Breast epithelium (tissue), 3 donors: ENCODE results near the gene GALNTL6.

Experiments used
- CTCF ChIP-seq, 3 donors: fragments of 450-650 bp; IDR thresholded peaks; one replicate each; pipeline ENCODE4 v1.5.1; 2016 to 2017; ENCODE audit warnings: antibody characterized with exemption in 3 of 3, mild to moderate bottlenecking in 3 of 3, moderate library complexity in 3 of 3
- POLR2A ChIP-seq: fragments of 450-650 bp; IDR thresholded peaks from one replicate; pipeline ENCODE4 v1.6.1; 2016; ENCODE audit warnings: antibody characterized with exemption, mild to moderate bottlenecking, moderate library complexity
- POLR2AphosphoS5 ChIP-seq, 3 donors: sonication (generic); formaldehyde crosslinking; IDR thresholded peaks; one replicate each; pipeline ENCODE4 v1.6.1; 2017; ENCODE audit warnings: antibody characterized with exemption in 3 of 3

GRCh38 chr4:171962110-171962509 lies 148.9 kb downstream of the GALNTL6 start:
- TF ChIP-seq CTCF (IDR thresholded peaks at IDR 0.05), result no peak
- no peak for TF ChIP-seq POLR2A
- no peak for TF ChIP-seq POLR2AphosphoS5 (IDR thresholded peaks at IDR 0.05)
